HCT116 (cell line): ENCODE data around the gene MACC1. TPM values are rescaled to one million over a fixed set of nuclear protein-coding genes. Genes with fewer than 3 reads are reported as not detected.

Experiments
- ATAC-seq: fragments of 200-7000 bp; cut with Tn5 transposase; 2 replicates; pipeline ENCODE4 v1.9.1; 2020; ENCODE audit warnings: mild to moderate bottlenecking, moderate library complexity
- BruUV-seq: library from RNA; stranded (reverse); fragments of 400-500 nt; replicated peaks from 2 replicates; lab custom pipeline; 2021; lab: Mats Ljungman, UMichigan
- CTCF ChIA-PET: fragments of 300-600 bp; sonication (Branson Sonifier 250); formaldehyde crosslinking; loops from one replicate; lab custom pipeline; 2021; ENCODE audit warnings: antibody characterized with exemption; lab: Charles Lee
- POLR2A ChIA-PET: fragments of 300-600, 350-600 bp; sonication (Branson Sonifier 250); formaldehyde crosslinking; loops from one replicate; lab custom pipeline; 2021; ENCODE audit warnings: antibody characterized with exemption; lab: Charles Lee
- RAD21 ChIA-PET, 2 experiments: fragments of 300-600 bp; sonication (Branson Sonifier 250); formaldehyde crosslinking; loops; one replicate each; lab custom pipeline; 2023; ENCODE audit warnings: low total read pairs in 2 of 2; ENCODE audit not compliant: uncharacterized antibody in 2 of 2, unreplicated experiment in 2 of 2, low non-redundant PET in 1 of 2; lab: Charles Lee
- DNase-seq: peaks from one replicate; pipeline ENCODE4 v3.0.0-alpha.2; 2010; ENCODE audit warnings: low read depth, low spot score
- H2AFZ ChIP-seq: fragments of 200-600 bp; shearing (Covaris generic), sonication (generic); 2 replicates; pipeline ENCODE4 v1.6.1; 2017; ENCODE audit warnings: low read depth, mixed run types, mixed read lengths, antibody characterized with exemption, low read length; ENCODE audit not compliant: poor library complexity, severe bottlenecking
- H3K27ac ChIP-seq: 2 replicates; pipeline ENCODE4 v1.5.1; 2012; ENCODE audit warnings: low read depth, low read length
- H3K27me3 ChIP-seq: fragments of 200-600 bp; sonication (generic); 2 replicates; pipeline ENCODE4 v1.6.1; 2016; ENCODE audit warnings: mixed run types, low read length, mixed read lengths; ENCODE audit not compliant: insufficient read depth
- H3K36me3 ChIP-seq, 2 experiments: fragments of 200-500 bp in 1 of 2; fragments of 200-600 bp in 1 of 2; sonication (Bioruptor generic) in 1 of 2; sonication (generic) in 1 of 2; 2 replicates each; pipeline versions ENCODE4 v1.5.1 to v1.6.1; 2014 to 2016; ENCODE audit warnings: low read length in 2 of 2, inconsistent platforms in 1 of 2, mixed read lengths in 1 of 2, mixed run types in 1 of 2; ENCODE audit not compliant: insufficient read depth in 2 of 2, control insufficient read depth in 1 of 2
- H3K4me1 ChIP-seq, 2 experiments: fragments of 200-600 bp in 1 of 2; sonication (generic) in 1 of 2; 2 replicates each; pipeline versions ENCODE4 v1.5.1 to v1.6.1; 2012 to 2017; ENCODE audit warnings: low read length in 2 of 2, inconsistent platforms in 1 of 2, mild to moderate bottlenecking in 1 of 2, mixed read lengths in 1 of 2, mixed run types in 1 of 2, moderate library complexity in 1 of 2; ENCODE audit not compliant: insufficient read depth in 2 of 2, control insufficient read depth in 1 of 2
- H3K4me2 ChIP-seq: fragments of 200-600 bp; sonication (generic); 2 replicates; pipeline ENCODE4 v1.6.1; 2017; ENCODE audit warnings: mixed run types, low read length, mixed read lengths
- H3K4me3 ChIP-seq, 2 experiments: fragments of 200-600 bp in 1 of 2; sonication (generic) in 1 of 2; replicated peaks in 1 of 2; 2 replicates each; pipeline ENCODE4 v1.5.1; 2011 to 2016; ENCODE audit warnings: low read length in 2 of 2, control low read depth in 1 of 2, low read depth in 1 of 2, mild to moderate bottlenecking in 1 of 2, mixed read lengths in 1 of 2, mixed run types in 1 of 2
- H3K79me2 ChIP-seq: fragments of 200-600 bp; sonication (generic); 2 replicates; pipeline ENCODE4 v1.6.1; 2017; ENCODE audit warnings: mild to moderate bottlenecking, mixed run types, low read length, moderate library complexity, mixed read lengths; ENCODE audit not compliant: insufficient read depth
- H3K9ac ChIP-seq: fragments of 200-600 bp; sonication (generic); 2 replicates; pipeline ENCODE4 v1.6.1; 2016; ENCODE audit warnings: low read length, mixed read lengths
- H3K9me2 ChIP-seq: fragments of 200-600 bp; sonication (generic), shearing (Covaris generic); 2 replicates; pipeline ENCODE4 v1.6.1; 2017; ENCODE audit warnings: mixed run types, mild to moderate bottlenecking, moderate library complexity; ENCODE audit not compliant: insufficient read depth
- H3K9me3 ChIP-seq, 2 experiments: fragments of 200-500 bp in 1 of 2; fragments of 200-600 bp in 1 of 2; sonication (Bioruptor generic) in 1 of 2; sonication (generic) in 1 of 2; 2 replicates each; pipeline ENCODE4 v1.6.1; 2014 to 2017; ENCODE audit warnings: low read length in 2 of 2, mixed read lengths in 2 of 2, inconsistent platforms in 1 of 2, low read depth in 1 of 2, mild to moderate bottlenecking in 1 of 2, mixed run types in 1 of 2, moderate library complexity in 1 of 2; ENCODE audit not compliant: control insufficient read depth in 1 of 2, insufficient read depth in 1 of 2
- H4K20me1 ChIP-seq: fragments of 200-600 bp; sonication (generic), shearing (Covaris generic); 2 replicates; pipeline ENCODE4 v1.6.1; 2017; ENCODE audit warnings: mixed run types, mild to moderate bottlenecking, moderate library complexity; ENCODE audit not compliant: insufficient read depth
- ATF3 ChIP-seq: IDR thresholded peaks from 2 replicates; pipeline ENCODE4 v1.6.1; 2012
- CBX3 ChIP-seq: IDR thresholded peaks from 2 replicates; pipeline ENCODE4 v1.6.1; 2012; ENCODE audit warnings: low read depth
- CEBPB ChIP-seq: IDR thresholded peaks from 2 replicates; pipeline ENCODE4 v1.6.1; 2012; ENCODE audit warnings: low read depth
- EGR1 ChIP-seq: IDR thresholded peaks from 2 replicates; pipeline ENCODE4 v1.6.1; 2012; ENCODE audit warnings: low read depth
- ELF1 ChIP-seq: IDR thresholded peaks from 2 replicates; pipeline ENCODE4 v1.6.1; 2012; ENCODE audit warnings: low read depth, borderline replicate concordance
- EZH2 ChIP-seq: fragments of 200-600 bp; sonication (generic); IDR thresholded peaks from 2 replicates; pipeline ENCODE4 v1.6.1; 2017; ENCODE audit warnings: antibody characterized with exemption, mixed run types
- JUND ChIP-seq: IDR thresholded peaks from 2 replicates; pipeline ENCODE4 v1.6.1; 2012
- REST ChIP-seq: IDR thresholded peaks from 2 replicates; pipeline ENCODE4 v1.6.1; 2012; ENCODE audit warnings: low read depth
- SIN3A ChIP-seq: IDR thresholded peaks from 2 replicates; pipeline ENCODE4 v1.6.1; 2012; ENCODE audit warnings: low read depth
- SRF ChIP-seq: IDR thresholded peaks from 2 replicates; pipeline ENCODE4 v1.6.1; 2012; ENCODE audit warnings: low read depth
- TCF7L2 ChIP-seq: IDR thresholded peaks from 2 replicates; pipeline ENCODE4 v1.7.0; 2011; ENCODE audit warnings: borderline replicate concordance, inconsistent platforms; ENCODE audit not compliant: insufficient read depth, insufficient read length; ENCODE audit errors: extremely low read depth
- YY1 ChIP-seq: IDR thresholded peaks from 2 replicates; pipeline ENCODE4 v1.6.1; 2011; ENCODE audit warnings: low read length, low read depth, moderate library complexity, mild to moderate bottlenecking; ENCODE audit not compliant: insufficient replicate concordance; ENCODE audit errors: extremely low read depth
- ZBTB33 ChIP-seq: IDR thresholded peaks from 2 replicates; pipeline ENCODE4 v1.6.1; 2011; ENCODE audit warnings: mild to moderate bottlenecking, low read length, moderate library complexity; ENCODE audit not compliant: insufficient replicate concordance; ENCODE audit errors: extremely low read depth
- intact Hi-C: fragments of 100-400 bp; cut with micrococcal nuclease; formaldehyde crosslinking; loops from 2 replicates; pipeline ENCODE4 v1.10.0; 2022
- total RNA-seq: library from RNA; stranded (reverse); gene quantifications from one replicate; pipeline ENCODE4 v1.2.1, GENCODE V29; 2021; ENCODE audit not compliant: unreplicated experiment

MACC1 gene
- total RNA-seq, 1 experiment from 2014 or later, result 9.8 TPM

- BruUV-seq, result no TSS peak
- CTCF ChIA-PET, result no interaction called here
- RAD21 ChIA-PET, result no interaction called here
- DNase-seq, result no peak
- H4K20me1 ChIP-seq, result no peaks in the 10 kb centered on the region
- TF ChIP-seq SIN3A, result no peak
- TF ChIP-seq CEBPB, result no peak
- no peak for TF ChIP-seq ZBTB33
- no peak for TF ChIP-seq SRF
- TF ChIP-seq TCF7L2, result no peak
- no peak for TF ChIP-seq JUND
- no peak for TF ChIP-seq EZH2
- H3K4me1 ChIP-seq, result peaks cover 8 to 15% of the 10 kb centered on the region in 2 experiments; a peak in 3 of 4 replicates
- no peaks in the 10 kb centered on the region for H3K36me3 ChIP-seq
- POLR2A ChIA-PET, result no interaction called here
- H3K4me3 ChIP-seq, result no peak overlapping the region
- H3K9me2 ChIP-seq, result no peaks in the 10 kb centered on the region
- H3K9me3 ChIP-seq, result no peaks in the 10 kb centered on the region
- no peaks in the 10 kb centered on the region for H3K27me3 ChIP-seq
- H3K79me2 ChIP-seq, result no peaks in the 10 kb centered on the region
- intact Hi-C loops, result no loop called here
- no peak overlapping the region for H2AFZ ChIP-seq
- ATAC-seq, result no peak
- no peak overlapping the region for H3K27ac ChIP-seq
- H3K9ac ChIP-seq, result no peak overlapping the region
- no peak overlapping the region for H3K4me2 ChIP-seq
Measured at GRCh38 chr7:20233362-20233761, 16.2 kb upstream of the MACC1 start.

- no peak overlapping the region for H3K4me3 ChIP-seq
- no peaks in the 10 kb centered on the region for H3K27me3 ChIP-seq
- ATAC-seq, result no peak
- intact Hi-C loops, result no loop called here
- TF ChIP-seq TCF7L2, result no peak
- no peak for TF ChIP-seq YY1
- no peak for TF ChIP-seq REST
- TF ChIP-seq ELF1, result no peak
- no peak for TF ChIP-seq ATF3
- TF ChIP-seq CBX3, result no peak
- TF ChIP-seq EGR1, result no peak
- no peak for TF ChIP-seq SRF
- TF ChIP-seq, all 23 proteins: peak for 0
- ChIA-PET CTCF (no interaction called here), RAD21 (no interaction called here), POLR2A (no interaction called here)
- H4K20me1 ChIP-seq, result no peaks in the 10 kb centered on the region
- H2AFZ ChIP-seq, result no peak overlapping the region
- no peak for DNase-seq
- no peaks in the 10 kb centered on the region for H3K79me2 ChIP-seq
- H3K27ac ChIP-seq, result no peak overlapping the region
- H3K4me1 ChIP-seq, result peaks cover 8 to 15% of the 10 kb centered on the region in 2 experiments; a peak in 3 of 4 replicates
- H3K4me2 ChIP-seq, result no peak overlapping the region
- H3K9me2 ChIP-seq, result no peaks in the 10 kb centered on the region
- BruUV-seq, result no TSS peak
- no peak overlapping the region for H3K9ac ChIP-seq
- no peaks in the 10 kb centered on the region for H3K9me3 ChIP-seq
- no peaks in the 10 kb centered on the region for H3K36me3 ChIP-seq
Measured at GRCh38 chr7:20232848-20233247, 15.7 kb upstream of the MACC1 start.
